ENCODE measurements around the gene LARGE1. TPM values are rescaled to one million over a fixed set of nuclear protein-coding genes. Genes with fewer than 3 reads are reported as not detected.

The LARGE1 gene
- total RNA-seq, 2 donors from 2014 or later = 12.5 to 21.1 TPM

DNA sequence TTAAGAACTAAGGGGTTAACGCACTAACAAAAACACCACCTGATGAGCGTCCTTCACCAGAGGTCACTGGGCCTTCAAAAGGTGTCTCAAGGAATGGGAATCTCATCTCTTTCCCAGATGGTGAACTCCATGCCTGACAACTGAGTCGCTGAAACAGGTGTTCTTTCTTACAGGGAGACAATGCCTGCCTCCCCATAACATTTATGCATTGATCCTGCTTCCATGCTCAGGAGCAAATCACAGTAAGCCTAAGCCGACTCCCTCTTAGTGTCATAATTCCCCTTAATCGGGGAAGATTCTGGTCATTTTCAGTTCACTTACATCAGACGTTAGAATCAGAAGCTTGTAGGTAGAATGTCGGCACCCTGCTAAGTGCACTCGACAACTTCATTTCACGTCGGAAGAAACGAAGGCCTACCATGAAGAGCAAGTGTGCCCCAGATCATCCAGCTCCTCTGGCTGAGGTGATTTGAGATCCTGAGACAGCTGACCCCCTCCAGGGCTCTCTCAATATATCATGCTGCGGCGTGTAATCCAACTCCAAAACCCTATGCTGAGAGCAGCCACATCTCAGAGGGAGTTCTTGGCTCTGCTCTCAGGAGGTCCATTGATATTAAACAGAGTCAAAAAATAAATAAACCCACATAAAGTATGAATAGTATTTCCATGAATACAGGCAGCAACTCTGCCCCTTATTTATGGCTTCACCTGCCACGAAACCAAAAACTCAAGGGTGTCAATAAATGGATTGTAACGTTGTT lies 163.1 kb downstream of the LARGE1 start:
- Histone ChIP-seq H3K36me3 (replicated peaks in 1 of 2; ENCODE audit: insufficient read depth in 1 of 2, low read depth in 2 of 2) (no peaks in the 10 kb centered on the region), H3K4me3 (no peak overlapping the region), H3K4me1 (peaks cover 8% of the 10 kb centered on the region), H3K9me3 (no peaks in the 10 kb centered on the region), H3K27ac (peak overlapping the region in 1 of 4 donors; percentile 27), H3K27me3 (no peaks in the 10 kb centered on the region)
- DNase-seq (no peak), ATAC-seq (no peak)
- intact Hi-C loops (cut with DNase I) = no loop called here
- TF ChIP-seq POLR2A (IDR thresholded peaks at IDR 0.05) = no peak
- TF ChIP-seq, protein P1, sequence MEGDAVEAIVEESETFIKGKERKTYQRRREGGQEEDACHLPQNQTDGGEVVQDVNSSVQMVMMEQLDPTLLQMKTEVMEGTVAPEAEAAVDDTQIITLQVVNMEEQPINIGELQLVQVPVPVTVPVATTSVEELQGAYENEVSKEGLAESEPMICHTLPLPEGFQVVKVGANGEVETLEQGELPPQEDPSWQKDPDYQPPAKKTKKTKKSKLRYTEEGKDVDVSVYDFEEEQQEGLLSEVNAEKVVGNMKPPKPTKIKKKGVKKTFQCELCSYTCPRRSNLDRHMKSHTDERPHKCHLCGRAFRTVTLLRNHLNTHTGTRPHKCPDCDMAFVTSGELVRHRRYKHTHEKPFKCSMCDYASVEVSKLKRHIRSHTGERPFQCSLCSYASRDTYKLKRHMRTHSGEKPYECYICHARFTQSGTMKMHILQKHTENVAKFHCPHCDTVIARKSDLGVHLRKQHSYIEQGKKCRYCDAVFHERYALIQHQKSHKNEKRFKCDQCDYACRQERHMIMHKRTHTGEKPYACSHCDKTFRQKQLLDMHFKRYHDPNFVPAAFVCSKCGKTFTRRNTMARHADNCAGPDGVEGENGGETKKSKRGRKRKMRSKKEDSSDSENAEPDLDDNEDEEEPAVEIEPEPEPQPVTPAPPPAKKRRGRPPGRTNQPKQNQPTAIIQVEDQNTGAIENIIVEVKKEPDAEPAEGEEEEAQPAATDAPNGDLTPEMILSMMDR (IDR thresholded peaks at IDR 0.05) = no peak
- 71 to 77% methylated on average over 15 of the region's 15 CpGs for WGBS, 2 donors

DNA sequence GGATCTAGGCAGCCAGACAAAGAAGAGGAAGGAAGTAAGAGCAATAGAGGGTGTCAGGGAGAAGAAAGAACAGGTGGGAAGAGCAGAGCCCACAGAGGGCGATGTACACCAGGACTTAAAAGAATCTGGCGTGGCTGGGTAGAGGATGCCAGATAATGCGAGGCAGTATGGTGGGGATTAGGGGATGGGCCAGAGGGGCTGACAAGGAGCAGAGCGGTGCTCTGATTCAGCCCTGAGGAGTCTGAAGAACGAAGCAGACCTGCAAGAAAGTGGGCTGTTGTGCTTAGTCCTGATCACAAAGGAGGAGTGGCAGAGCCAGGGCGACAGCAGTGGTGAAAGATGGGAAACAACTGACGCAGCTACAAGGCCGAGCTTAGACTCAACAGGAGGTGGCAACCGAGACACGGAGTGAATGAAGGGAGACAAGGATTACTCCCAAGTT lies 163.7 kb downstream of the LARGE1 start:
- Histone ChIP-seq H3K4me3 (no peak overlapping the region), H3K9me3 (no peaks in the 10 kb centered on the region), H3K36me3 (replicated peaks in 1 of 2; ENCODE audit: insufficient read depth in 1 of 2, low read depth in 2 of 2) (no peaks in the 10 kb centered on the region), H3K27ac (no peak overlapping the region), H3K4me1 (peaks cover 8% of the 10 kb centered on the region), H3K27me3 (no peaks in the 10 kb centered on the region)
- WGBS, 2 donors = 83 to 85% methylated on average over 10 of the region's 10 CpGs
- ATAC-seq = no peak
- intact Hi-C loops (cut with DNase I) = no loop called here
- DNase-seq = no peak
- no peak for TF ChIP-seq POLR2A (IDR thresholded peaks at IDR 0.05)
- TF ChIP-seq, protein P1 (IDR thresholded peaks at IDR 0.05) = no peak

DNA sequence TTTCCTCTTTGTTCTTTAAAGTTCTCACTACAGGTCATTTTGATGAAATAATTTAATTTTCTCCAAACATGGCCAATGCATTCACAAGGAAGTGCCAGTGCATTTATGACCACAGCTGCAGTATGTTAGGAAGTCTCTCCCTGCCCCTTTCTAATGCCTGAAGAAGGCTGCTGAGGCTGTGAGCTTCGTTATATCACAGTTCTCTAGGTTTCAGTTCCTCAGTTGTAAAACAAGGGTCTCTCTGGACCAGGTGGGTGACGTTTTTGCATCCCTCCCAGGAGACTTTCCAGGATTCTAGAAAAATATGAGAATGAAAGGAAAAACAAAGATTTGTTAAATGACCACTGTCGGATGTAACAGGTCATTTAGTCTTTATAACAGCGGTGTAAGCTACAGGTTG lies 171.6 kb downstream of the LARGE1 start:
- H3K4me3 ChIP-seq = no peak overlapping the region
- intact Hi-C loops (cut with DNase I) = no loop called here
- H3K27me3 ChIP-seq = no peaks in the 10 kb centered on the region
- no peaks in the 10 kb centered on the region for H3K9me3 ChIP-seq
- H3K4me1 ChIP-seq = peaks cover 35% of the 10 kb centered on the region
- DNase-seq (no peak), ATAC-seq (no peak)
- 75 to 91% methylated on average over 4 of the region's 4 CpGs for WGBS, 2 donors
- TF ChIP-seq POLR2A (IDR thresholded peaks at IDR 0.05) = no peak
- TF ChIP-seq, protein P1 (IDR thresholded peaks at IDR 0.05) = no peak
- H3K27ac ChIP-seq = no peak overlapping the region
- no peaks in the 10 kb centered on the region for H3K36me3 ChIP-seq (replicated peaks in 1 of 2; ENCODE audit: insufficient read depth in 1 of 2, low read depth in 2 of 2)

DNA sequence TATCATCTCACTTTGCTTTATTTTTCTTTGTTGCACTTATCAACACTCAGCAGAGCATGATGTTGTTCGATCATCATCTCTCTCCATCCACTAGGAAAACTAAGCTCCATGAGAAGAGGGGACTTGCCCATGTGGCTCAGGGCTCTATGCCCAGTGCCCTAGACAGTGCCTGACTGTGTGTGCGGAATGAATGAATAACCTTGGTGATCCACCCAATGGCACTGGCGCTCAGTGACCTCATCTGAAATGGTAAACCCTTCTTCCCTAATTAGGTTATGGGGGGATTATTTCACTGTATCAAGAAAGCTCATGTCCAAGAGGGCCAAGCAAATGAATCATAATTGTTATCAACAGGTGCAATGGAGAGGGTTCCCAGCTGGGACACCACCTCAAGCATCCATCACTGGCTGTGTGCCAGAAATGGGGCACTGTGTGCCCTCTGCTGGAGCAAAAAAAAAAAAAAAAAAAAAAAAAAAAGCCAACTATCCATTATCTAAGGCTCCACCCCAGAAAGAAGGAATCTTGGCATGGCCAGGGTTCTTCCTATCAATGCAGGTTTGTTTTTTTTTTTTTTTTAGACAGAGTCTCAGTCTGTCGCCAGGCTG lies 172.6 kb downstream of the LARGE1 start:
- TF ChIP-seq POLR2A (IDR thresholded peaks at IDR 0.05) = no peak
- Histone ChIP-seq H3K4me3 (no peak overlapping the region), H3K4me1 (peaks cover 35% of the 10 kb centered on the region), H3K27ac (no peak overlapping the region), H3K27me3 (no peaks in the 10 kb centered on the region), H3K9me3 (no peaks in the 10 kb centered on the region), H3K36me3 (replicated peaks in 1 of 2; ENCODE audit: insufficient read depth in 1 of 2, low read depth in 2 of 2) (no peaks in the 10 kb centered on the region)
- WGBS, 2 donors = 74 to 86% methylated on average over 4 of the region's 4 CpGs
- intact Hi-C loops (cut with DNase I) = no loop called here
- peak in 3 of 4 donors; percentile 13 to 35 (median 32) for DNase-seq
- no peak for ATAC-seq

DNA sequence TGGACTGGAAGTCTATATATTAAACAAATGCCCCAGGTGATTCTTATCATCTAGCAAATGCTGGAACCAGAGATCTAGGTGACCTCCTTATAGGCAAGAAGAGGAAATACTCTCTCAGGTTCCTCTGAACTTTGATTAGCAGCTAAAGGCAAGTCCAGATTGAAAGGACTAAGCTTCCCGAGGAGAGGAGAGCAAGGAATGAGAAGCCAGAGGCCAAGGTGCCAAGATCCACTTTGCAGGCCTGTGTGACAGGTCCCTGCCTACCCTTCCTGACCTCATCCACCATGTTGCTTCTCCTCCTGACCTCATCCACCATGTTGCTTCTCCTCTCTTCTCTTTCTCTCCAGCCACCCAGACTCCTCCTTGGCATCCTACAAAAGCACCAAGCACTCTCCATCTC lies 173.2 kb downstream of the LARGE1 start:
- DNase-seq (no peak), ATAC-seq (no peak)
- H3K4me1 ChIP-seq = peaks cover 35% of the 10 kb centered on the region
- H3K4me3 ChIP-seq = no peak overlapping the region
- peak overlapping the region in 1 of 4 donors; percentile 20 for H3K27ac ChIP-seq
- H3K27me3 ChIP-seq = no peaks in the 10 kb centered on the region
- H3K36me3 ChIP-seq (replicated peaks in 1 of 2; ENCODE audit: insufficient read depth in 1 of 2, low read depth in 2 of 2) = no peaks in the 10 kb centered on the region
- intact Hi-C loops (cut with DNase I) = no loop called here
- TF ChIP-seq POLR2A (IDR thresholded peaks at IDR 0.05) = no peak
- TF ChIP-seq, protein P1 (IDR thresholded peaks at IDR 0.05) = no peak
- H3K9me3 ChIP-seq = no peaks in the 10 kb centered on the region
- WGBS, 2 donors = 20 to 36% methylated on average over 1 of the region's 1 CpG

Measured in body of pancreas (tissue), 4 donors.